ENCODE results near the gene SLC30A2. TPM values are rescaled to one million over a fixed set of nuclear protein-coding genes. Genes with fewer than 3 reads are reported as not detected.
A peak's percentile ranks its signal among the peaks of the same experiment; 100 is the strongest.

The SLC30A2 gene
- total and polyA plus RNA-seq, 9 of the 15 experiments (the other 6 are each of a cell fraction or from before 2014, with no cell fraction given): 0.01 to 0.18 (median 0.06) TPM; not detected in 3

DNA sequence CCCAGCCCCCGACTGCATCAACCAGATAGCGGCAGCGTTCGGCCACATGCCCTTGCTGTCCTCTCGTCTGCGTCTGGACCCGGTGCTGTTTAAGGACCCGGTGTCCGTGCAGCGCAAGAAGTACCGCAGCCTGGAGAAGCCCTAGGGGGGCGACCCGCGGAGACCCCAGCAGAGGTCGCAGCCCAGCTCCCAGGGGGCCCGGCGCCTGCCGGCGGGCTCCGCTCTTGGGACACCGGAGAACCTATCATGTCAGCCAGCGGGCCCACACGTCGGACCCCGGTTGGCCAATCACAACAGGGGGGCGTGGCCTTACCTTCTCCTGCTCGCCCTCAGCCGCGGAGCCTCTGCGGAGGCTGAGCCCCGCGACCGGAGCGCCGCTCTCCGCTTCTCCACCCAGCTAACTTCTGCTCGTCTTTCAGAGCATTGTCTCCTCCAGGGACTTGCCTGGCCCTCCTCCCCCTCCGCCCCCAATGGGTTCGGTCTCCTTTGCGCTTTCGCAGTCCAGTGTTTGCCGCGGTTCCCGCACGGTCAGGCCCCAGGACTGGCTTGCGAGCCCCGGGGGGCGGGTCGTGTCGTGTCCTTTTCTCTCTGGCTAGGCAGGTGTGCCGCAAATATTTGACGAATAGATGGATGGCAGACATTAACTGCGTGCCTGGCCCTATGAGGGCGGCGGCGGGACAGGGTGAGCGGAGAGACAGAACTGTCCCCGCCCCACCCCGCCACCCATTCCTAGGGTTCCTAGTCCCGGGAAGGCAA lies 10.5 kb downstream of the SLC30A2 start (continued):
- TF ChIP-seq, protein P1, sequence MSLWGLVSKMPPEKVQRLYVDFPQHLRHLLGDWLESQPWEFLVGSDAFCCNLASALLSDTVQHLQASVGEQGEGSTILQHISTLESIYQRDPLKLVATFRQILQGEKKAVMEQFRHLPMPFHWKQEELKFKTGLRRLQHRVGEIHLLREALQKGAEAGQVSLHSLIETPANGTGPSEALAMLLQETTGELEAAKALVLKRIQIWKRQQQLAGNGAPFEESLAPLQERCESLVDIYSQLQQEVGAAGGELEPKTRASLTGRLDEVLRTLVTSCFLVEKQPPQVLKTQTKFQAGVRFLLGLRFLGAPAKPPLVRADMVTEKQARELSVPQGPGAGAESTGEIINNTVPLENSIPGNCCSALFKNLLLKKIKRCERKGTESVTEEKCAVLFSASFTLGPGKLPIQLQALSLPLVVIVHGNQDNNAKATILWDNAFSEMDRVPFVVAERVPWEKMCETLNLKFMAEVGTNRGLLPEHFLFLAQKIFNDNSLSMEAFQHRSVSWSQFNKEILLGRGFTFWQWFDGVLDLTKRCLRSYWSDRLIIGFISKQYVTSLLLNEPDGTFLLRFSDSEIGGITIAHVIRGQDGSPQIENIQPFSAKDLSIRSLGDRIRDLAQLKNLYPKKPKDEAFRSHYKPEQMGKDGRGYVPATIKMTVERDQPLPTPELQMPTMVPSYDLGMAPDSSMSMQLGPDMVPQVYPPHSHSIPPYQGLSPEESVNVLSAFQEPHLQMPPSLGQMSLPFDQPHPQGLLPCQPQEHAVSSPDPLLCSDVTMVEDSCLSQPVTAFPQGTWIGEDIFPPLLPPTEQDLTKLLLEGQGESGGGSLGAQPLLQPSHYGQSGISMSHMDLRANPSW (CRISPR knock-in tag; IDR thresholded peaks at IDR 0.05): peak; percentile 76; the same call in 1 of the 2 replicates
- TF ChIP-seq BRD4 (IDR thresholded peaks at IDR 0.05) (peak; percentile 83; the same call in 1 of the 2 replicates), ATF4 (CRISPR knock-in tag; IDR thresholded peaks at IDR 0.05) (peak; percentile 57; the same call in 1 of the 2 replicates), ZNF79 (CRISPR knock-in tag; IDR thresholded peaks at IDR 0.05; ENCODE audit: low read depth) (no peak; the same call in 1 of the 2 replicates), ZNF23 (CRISPR knock-in tag; IDR thresholded peaks at IDR 0.05) (no peak), KAT7 (CRISPR knock-in tag; IDR thresholded peaks at IDR 0.05; ENCODE audit: borderline replicate concordance) (no peak; the same call in 1 of the 2 replicates), MCM7 (IDR thresholded peaks at IDR 0.05) (no peak), PKNOX1 (IDR thresholded peaks at IDR 0.05) (peak; percentile 68), FOSL1 (tag; conservative IDR thresholded peaks at IDR 0.05) (no peak), SUPT5H (IDR thresholded peaks at IDR 0.05) (peak; percentile 99), ZNF57 (CRISPR knock-in tag; IDR thresholded peaks at IDR 0.05) (no peak), KLF6 (CRISPR knock-in tag; IDR thresholded peaks at IDR 0.05; ENCODE audit: borderline replicate concordance) (no peak)
- TF ChIP-seq, protein P2, sequence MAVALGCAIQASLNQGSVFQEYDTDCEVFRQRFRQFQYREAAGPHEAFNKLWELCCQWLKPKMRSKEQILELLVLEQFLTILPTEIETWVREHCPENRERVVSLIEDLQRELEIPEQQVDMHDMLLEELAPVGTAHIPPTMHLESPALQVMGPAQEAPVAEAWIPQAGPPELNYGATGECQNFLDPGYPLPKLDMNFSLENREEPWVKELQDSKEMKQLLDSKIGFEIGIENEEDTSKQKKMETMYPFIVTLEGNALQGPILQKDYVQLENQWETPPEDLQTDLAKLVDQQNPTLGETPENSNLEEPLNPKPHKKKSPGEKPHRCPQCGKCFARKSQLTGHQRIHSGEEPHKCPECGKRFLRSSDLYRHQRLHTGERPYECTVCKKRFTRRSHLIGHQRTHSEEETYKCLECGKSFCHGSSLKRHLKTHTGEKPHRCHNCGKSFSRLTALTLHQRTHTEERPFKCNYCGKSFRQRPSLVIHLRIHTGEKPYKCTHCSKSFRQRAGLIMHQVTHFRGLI (CRISPR knock-in tag; IDR thresholded peaks at IDR 0.05): no peak
- TF ChIP-seq, protein P3, sequence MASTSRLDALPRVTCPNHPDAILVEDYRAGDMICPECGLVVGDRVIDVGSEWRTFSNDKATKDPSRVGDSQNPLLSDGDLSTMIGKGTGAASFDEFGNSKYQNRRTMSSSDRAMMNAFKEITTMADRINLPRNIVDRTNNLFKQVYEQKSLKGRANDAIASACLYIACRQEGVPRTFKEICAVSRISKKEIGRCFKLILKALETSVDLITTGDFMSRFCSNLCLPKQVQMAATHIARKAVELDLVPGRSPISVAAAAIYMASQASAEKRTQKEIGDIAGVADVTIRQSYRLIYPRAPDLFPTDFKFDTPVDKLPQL (IDR thresholded peaks at IDR 0.05; ENCODE audit: extremely low read depth, insufficient read length): no peak
- TF ChIP-seq, protein P4, sequence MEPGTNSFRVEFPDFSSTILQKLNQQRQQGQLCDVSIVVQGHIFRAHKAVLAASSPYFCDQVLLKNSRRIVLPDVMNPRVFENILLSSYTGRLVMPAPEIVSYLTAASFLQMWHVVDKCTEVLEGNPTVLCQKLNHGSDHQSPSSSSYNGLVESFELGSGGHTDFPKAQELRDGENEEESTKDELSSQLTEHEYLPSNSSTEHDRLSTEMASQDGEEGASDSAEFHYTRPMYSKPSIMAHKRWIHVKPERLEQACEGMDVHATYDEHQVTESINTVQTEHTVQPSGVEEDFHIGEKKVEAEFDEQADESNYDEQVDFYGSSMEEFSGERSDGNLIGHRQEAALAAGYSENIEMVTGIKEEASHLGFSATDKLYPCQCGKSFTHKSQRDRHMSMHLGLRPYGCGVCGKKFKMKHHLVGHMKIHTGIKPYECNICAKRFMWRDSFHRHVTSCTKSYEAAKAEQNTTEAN (CRISPR knock-in tag; IDR thresholded peaks at IDR 0.05): peak; percentile 65; the same call in 1 of the 2 replicates
- TF ChIP-seq, protein P5, sequence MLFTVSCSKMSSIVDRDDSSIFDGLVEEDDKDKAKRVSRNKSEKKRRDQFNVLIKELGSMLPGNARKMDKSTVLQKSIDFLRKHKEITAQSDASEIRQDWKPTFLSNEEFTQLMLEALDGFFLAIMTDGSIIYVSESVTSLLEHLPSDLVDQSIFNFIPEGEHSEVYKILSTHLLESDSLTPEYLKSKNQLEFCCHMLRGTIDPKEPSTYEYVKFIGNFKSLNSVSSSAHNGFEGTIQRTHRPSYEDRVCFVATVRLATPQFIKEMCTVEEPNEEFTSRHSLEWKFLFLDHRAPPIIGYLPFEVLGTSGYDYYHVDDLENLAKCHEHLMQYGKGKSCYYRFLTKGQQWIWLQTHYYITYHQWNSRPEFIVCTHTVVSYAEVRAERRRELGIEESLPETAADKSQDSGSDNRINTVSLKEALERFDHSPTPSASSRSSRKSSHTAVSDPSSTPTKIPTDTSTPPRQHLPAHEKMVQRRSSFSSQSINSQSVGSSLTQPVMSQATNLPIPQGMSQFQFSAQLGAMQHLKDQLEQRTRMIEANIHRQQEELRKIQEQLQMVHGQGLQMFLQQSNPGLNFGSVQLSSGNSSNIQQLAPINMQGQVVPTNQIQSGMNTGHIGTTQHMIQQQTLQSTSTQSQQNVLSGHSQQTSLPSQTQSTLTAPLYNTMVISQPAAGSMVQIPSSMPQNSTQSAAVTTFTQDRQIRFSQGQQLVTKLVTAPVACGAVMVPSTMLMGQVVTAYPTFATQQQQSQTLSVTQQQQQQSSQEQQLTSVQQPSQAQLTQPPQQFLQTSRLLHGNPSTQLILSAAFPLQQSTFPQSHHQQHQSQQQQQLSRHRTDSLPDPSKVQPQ (CRISPR knock-in tag; IDR thresholded peaks at IDR 0.05; ENCODE audit: borderline replicate concordance): no peak
